Stimulated activated CD8-positive, alpha-beta memory T cell treated with anti-CD3 and anti-CD28 coated beads, Interleukin-15, amount 100 ng/mL, for 24 hours (primary cell): ENCODE data around the gene RAB22A.
A peak's percentile ranks its signal among the peaks of the same experiment; 100 is the strongest.

Experiments used
- DNase-seq: peaks from one replicate; pipeline ENCODE4 v3.0.0-alpha.2; 2020; ENCODE audit warnings: low read depth

RAB22A gene

GRCh38 chr20:58309591-58310290, at the start of gene RAB22A:
Gene RAB22A (plus strand): TSS chr20:58309715. CDS start chr20:58309977, 262 bp downstream.
- DNase-seq, result peak; percentile 72

DNA sequence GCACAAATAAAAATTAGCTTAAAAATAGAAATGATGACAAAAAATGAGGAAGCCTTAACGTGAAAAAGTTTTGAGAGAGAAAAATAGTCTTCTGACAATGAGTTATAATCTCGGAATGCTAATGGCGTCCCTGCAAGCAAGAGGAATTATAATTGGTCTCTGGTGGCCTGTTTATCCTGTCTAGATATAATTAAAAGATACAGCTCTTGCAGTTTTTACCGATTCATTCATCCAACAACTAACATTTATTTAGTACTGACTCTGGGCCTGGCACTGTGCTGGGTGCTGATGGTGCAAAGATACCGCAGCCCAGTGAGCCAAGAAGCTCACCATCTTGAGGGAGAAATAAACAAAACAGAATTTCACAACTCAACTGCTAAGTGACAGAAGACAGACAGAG, 49.5 kb upstream of the RAB22A start:
- no peak for DNase-seq

GRCh38 chr20:58261660-58262059, 47.9 kb upstream of the RAB22A start:
- DNase-seq, result no peak

GRCh38 chr20:58264271-58264670, 45.2 kb upstream of the RAB22A start:
- DNase-seq, result no peak

GRCh38 chr20:58267389-58268215, 41.9 kb upstream of the RAB22A start:
- DNase-seq, result no peak

- DNase-seq, result no peak
These were observed 41.1 kb upstream of the RAB22A start for GRCh38 chr20:58268421-58268821.

DNA sequence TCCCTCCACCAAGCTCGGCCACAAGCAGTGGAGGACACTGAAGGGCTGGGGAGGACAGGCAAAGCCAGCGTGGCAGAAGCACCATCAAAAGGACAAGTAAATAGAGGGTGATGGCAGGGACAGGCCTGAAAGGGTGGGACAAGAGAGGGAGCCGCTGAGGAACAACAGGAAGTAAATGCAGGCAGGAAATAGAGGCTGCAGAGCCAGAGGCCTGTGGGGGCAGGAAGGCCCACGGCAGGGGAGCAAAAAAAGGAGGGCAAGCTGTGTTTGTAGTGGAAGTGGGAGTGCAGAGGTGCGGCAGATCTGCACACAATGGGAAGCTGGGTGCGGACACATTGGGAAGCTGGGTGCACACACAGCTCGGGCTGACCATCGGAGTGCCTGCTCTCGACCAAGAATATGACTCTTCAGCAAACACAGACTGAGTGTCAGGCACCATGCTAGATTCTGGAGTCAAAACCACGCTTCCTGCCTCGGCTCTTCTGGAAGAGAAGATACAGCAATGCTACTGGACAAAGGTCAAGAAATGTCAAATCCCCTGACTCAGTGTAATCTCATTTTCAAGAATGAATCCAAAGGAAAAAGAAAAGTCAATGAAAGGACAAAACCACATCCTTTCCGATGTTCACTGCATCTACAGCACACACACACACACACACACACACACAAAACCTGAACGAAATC, 40.4 kb upstream of the RAB22A start:
- DNase-seq, result no peak

- no peak for DNase-seq
These were observed 37.7 kb upstream of the RAB22A start for GRCh38 chr20:58271606-58272351.

- DNase-seq, result no peak
These were observed 35.1 kb upstream of the RAB22A start for GRCh38 chr20:58274384-58274783.

DNA sequence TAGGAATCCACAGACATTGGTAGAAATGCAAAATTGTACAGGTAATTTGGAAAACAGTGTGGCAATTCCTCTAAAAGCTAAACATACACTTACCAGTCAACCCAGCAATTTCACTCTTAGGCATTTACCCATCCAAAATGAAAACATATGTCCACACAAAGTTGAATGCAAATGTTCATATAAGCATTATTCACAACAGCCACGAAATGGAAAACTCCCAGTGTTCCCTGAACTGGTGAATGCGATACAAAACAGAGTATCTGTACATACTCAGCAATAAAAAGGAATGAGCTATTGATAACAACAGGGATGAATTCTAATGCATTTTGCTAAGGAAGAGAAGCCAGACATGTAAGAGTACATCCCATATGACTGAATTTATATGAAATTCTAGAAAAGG, 32.4 kb upstream of the RAB22A start:
- DNase-seq, result no peak

DNA sequence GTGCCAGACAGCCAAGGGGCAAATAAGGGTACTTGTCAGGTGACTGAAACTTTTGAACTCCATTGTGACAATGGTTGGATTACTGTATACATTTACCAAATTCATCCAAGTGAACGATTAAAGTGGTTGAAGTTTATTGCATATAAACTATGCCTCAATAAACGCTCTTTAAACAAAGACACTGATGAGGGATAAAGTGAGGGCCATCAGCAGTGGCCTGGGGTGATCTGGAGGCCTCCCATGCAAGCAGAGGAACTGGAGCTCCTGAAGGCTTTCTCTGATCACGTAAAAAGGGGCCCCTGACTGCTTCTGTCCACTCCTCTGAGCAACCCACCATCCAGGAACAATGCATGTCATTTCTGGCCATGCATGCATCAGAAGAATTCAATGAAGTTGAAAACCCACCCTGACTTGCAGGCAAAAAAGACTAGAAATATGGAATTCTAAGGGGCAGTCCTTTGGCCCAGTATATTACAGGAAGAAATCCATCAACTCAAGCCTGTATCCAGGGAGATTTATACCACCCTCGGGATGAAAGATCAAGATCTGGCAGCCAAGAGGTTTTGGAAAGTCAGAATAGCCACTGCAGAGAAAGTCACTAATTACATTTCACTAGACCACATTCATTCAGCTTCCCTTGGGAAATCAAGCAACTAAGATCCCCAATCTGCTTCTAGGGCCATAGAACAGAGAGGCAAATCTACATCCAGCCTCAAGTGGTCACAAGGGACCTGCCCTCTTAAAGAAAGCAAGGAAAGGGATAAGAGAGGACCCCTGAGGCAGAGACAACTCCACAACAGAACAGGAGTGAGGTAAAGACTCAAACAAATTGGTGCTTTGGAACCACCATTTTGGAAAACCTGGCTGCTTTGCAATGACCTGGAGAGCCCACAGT, 31.7 kb upstream of the RAB22A start:
- no peak for DNase-seq

- DNase-seq, result no peak
These were observed 22.8 kb upstream of the RAB22A start for GRCh38 chr20:58286729-58287128.

DNA sequence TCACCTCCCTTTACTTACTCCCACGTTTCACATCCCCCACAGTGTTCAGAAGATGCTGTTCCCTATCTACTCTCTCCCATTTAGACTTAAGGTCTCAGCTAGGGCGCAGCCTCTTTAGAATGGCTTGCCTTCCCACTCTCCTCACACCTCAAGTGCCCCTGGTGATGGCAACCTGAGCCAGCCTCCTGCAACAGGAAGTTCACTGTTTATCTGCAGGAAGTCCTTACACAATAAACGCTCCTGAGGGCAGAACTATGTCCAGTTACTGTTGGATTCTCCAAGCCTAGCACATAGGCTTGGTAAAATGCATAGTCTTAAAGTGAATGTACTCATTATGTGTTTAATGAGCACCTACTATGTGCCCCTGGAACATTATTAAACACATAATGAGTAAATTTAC, 21.9 kb upstream of the RAB22A start:
- DNase-seq, result no peak

DNA sequence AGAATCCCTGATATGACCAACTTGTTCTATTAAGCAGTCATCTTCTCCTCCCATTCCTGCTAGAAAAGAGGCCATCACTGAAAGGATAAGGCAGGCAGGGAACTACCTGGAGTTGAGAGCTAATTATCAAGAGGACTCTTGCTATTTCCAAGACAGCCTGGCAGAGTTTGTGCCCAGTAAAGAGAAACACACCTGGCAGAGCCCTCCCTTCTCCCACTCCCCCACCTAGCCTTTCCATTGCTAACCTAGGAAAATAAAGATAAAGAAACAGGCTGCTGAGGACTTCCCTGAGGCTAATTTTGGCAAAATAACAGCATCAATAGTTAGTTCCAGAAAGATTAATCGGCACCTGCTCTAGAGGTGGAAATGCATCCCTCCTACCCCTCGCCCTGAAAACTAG, 20.4 kb upstream of the RAB22A start:
- no peak for DNase-seq

DNA sequence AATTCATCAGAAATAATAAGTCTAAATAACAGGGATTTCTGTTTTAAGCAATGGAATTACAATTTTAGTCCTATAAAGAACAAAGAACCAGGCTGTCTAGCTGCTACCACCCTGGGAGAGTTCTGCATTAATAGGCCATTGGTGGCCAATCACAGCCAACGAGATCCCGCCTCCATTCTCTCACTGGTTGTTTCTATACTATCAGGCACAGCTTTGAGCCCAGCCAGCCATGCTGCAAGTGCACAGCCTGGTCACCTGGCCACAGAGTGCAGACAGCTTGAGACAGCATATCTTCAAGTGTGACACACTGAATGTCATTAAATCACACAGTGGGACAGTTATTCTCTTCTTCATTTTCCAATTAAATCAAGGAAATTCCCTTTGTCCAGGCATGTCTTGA, 16.1 kb upstream of the RAB22A start:
- no peak for DNase-seq

- DNase-seq, result no peak
These were observed 14.7 kb upstream of the RAB22A start for GRCh38 chr20:58294497-58295455.

GRCh38 chr20:58296051-58296837, 13.3 kb upstream of the RAB22A start:
- DNase-seq, result no peak

GRCh38 chr20:58297394-58297793, 12.1 kb upstream of the RAB22A start:
- no peak for DNase-seq

DNA sequence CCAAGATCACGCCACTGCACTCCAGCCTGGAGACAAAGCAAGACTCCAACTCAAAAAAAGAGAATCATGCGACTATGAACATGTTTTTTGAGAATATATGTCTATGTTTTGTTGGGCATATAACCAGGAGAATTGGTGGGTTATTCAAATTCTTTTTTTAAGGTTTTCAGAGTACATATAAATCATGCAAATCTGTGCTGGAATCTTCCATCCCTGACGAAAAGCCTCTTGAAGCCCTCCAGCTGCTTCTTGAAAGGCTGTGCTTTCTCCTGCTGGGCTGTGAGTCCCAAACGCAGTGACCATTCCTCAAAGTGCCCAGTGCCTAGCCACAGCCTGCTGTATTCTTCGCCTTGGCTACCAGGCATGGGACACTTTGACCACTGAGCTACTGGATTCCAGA, 9.2 kb upstream of the RAB22A start:
- no peak for DNase-seq
